ENCODE results near the gene PLCB1.

DNA sequence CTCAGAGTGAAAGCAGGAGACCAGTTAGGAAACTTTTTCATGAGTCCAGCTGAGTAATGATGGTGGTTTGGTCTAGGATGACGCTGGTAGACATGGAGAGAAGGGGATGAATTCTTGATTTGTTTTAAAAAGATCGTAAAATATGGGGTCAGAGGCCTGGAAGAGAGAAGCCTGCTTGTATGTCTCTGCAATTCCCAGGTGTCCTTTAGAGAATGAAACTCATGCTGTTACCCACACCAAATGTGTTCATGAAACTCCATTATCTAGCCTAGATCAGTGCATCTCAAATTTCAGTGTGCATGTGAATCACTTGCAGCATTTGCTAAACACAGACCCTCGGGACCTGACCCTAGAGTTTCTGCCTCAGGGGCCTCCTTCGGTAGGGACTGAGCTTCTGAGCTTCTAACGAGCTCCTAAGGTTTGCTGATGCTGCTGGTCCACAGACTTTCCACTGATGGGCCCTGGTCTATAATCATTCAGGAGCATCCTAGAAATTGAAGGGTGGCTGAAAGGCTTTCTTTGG is 634.9 kb downstream of the PLCB1 start:
- TF ChIP-seq CTCF (conservative IDR thresholded peaks at IDR 0.05 in 1 of 2, IDR thresholded peaks at IDR 0.05 in 1 of 2; ENCODE audit: extremely low read depth in 1 of 2, insufficient read depth in 1 of 2, low read depth in 1 of 2, low read length in 2 of 2) (no peak), EZH2 (IDR thresholded peaks at IDR 0.05; ENCODE audit: borderline replicate concordance, low read length) (no peak)
